Caco-2 (cell line): Measurements from ENCODE around the gene ARAP2. TPM values are rescaled to one million over a fixed set of nuclear protein-coding genes. Genes with fewer than 3 reads are reported as not detected.

Experiments
- BruUV-seq: library from RNA; stranded (reverse); fragments of 400-500 nt; replicated peaks from 2 replicates; lab custom pipeline; 2021; lab: Mats Ljungman, UMichigan
- CTCF ChIA-PET: fragments of 300-600 bp; sonication (Branson Sonifier 250); formaldehyde crosslinking; loops from one replicate; lab custom pipeline; 2022; ENCODE audit warnings: antibody characterized with exemption; lab: Charles Lee
- POLR2A ChIA-PET: fragments of 300-600 bp; sonication (Branson Sonifier 250); formaldehyde crosslinking; loops from one replicate; lab custom pipeline; 2022; ENCODE audit warnings: antibody characterized with exemption; lab: Charles Lee
- DNase-seq, 2 experiments: peaks; one replicate each; pipeline versions ENCODE4 v3.0.0 to v3.0.0-alpha.2; 2020 to 2022
- H3K27me3 ChIP-seq: replicated peaks from 2 replicates; pipeline ENCODE4 v1.6.0; 2011; ENCODE audit warnings: low read length; ENCODE audit not compliant: control insufficient read depth, insufficient read depth
- H3K36me3 ChIP-seq: 2 replicates; pipeline ENCODE4 v1.5.1; 2011; ENCODE audit warnings: low read length; ENCODE audit not compliant: control insufficient read depth, insufficient read depth
- H3K4me1 ChIP-seq: fragments of 250-450 bp; sonication (Bioruptor Pico); 2 replicates; pipeline ENCODE4 v1.5.1; 2020; ENCODE audit warnings: mild to moderate bottlenecking
- H3K4me3 ChIP-seq: 2 replicates; pipeline ENCODE4 v1.5.1; 2011; ENCODE audit warnings: low read depth, mild to moderate bottlenecking, control low read depth, low read length
- H3K9me3 ChIP-seq: fragments of 250-450 bp; sonication (Bioruptor Pico); 2 replicates; pipeline ENCODE4 v1.5.1; 2020; ENCODE audit warnings: mild to moderate bottlenecking, moderate library complexity
- H3K27ac Mint-ChIP-seq: one replicate; pipeline ENCODE4 v1.8.0; 2022; ENCODE audit warnings: mixed read lengths; ENCODE audit not compliant: unreplicated experiment
- H3K27me3 Mint-ChIP-seq: one replicate; pipeline ENCODE4 v1.8.0; 2022; ENCODE audit warnings: mixed read lengths; ENCODE audit not compliant: insufficient read depth, unreplicated experiment
- H3K36me3 Mint-ChIP-seq: one replicate; pipeline ENCODE4 v1.8.0; 2022; ENCODE audit warnings: mild to moderate bottlenecking, mixed read lengths; ENCODE audit not compliant: insufficient read depth, unreplicated experiment
- H3K4me1 Mint-ChIP-seq: one replicate; pipeline ENCODE4 v1.8.0; 2022; ENCODE audit warnings: low read depth, mixed read lengths; ENCODE audit not compliant: unreplicated experiment
- H3K4me3 Mint-ChIP-seq: one replicate; pipeline ENCODE4 v1.8.0; 2022; ENCODE audit warnings: mild to moderate bottlenecking, moderate library complexity, mixed read lengths; ENCODE audit not compliant: unreplicated experiment
- H3K9me3 Mint-ChIP-seq: one replicate; pipeline ENCODE4 v1.8.0; 2022; ENCODE audit warnings: mixed read lengths; ENCODE audit not compliant: unreplicated experiment
- intact Hi-C: fragments of 100-400 bp; cut with micrococcal nuclease; formaldehyde crosslinking; loops from one replicate; pipeline ENCODE4 v1.10.0; 2022; ENCODE audit not compliant: unreplicated experiment
- total RNA-seq: library from RNA; stranded (reverse); gene quantifications from 2 replicates; pipeline ENCODE4 v1.2.3, GENCODE V29; 2022
- TF ChIP-seq, protein P1 (sequence below), 2 experiments: fragments of 200-600 bp in 1 of 2; IDR thresholded peaks; 1 replicate in 1 of 2; 2 replicates in 1 of 2; pipeline versions ENCODE4 v1.5.1 to v1.8.0; 2011 to 2022; ENCODE audit warnings: antibody characterized with exemption in 1 of 2, control low read depth in 1 of 2, inconsistent platforms in 1 of 2, low read depth in 1 of 2, low read length in 1 of 2, mild to moderate bottlenecking in 1 of 2, moderate library complexity in 1 of 2; ENCODE audit not compliant: insufficient read depth in 1 of 2, severe bottlenecking in 1 of 2, unreplicated experiment in 1 of 2

ARAP2 gene
- total RNA-seq, 1 experiment from 2014 or later, result 3.9 TPM

DNA sequence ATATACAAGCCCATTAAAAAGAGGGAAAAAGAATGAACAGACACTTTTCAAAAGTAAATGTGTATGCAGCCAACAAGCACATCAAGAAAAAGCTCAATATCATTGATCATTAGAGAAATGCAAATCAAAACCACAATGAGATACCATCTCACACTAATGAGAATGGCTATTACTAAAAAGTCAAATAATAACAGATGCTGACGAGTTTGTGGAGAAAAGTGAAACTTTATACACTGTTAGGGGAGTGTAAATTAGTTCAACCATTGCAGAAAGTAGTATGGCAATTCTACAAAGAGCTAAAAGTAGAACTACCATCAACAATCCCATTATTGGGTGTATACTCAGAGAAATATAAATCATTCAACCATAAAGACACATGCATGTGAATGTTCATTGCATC lies 203.0 kb downstream of the ARAP2 start:
- no peaks in the 10 kb centered on the region for H3K4me1 ChIP-seq
- no peak overlapping the region for H3K4me3 Mint-ChIP-seq
- no peaks in the 10 kb centered on the region for H3K9me3 Mint-ChIP-seq
- H3K9me3 ChIP-seq, result no peaks in the 10 kb centered on the region
- TF ChIP-seq, protein P1, sequence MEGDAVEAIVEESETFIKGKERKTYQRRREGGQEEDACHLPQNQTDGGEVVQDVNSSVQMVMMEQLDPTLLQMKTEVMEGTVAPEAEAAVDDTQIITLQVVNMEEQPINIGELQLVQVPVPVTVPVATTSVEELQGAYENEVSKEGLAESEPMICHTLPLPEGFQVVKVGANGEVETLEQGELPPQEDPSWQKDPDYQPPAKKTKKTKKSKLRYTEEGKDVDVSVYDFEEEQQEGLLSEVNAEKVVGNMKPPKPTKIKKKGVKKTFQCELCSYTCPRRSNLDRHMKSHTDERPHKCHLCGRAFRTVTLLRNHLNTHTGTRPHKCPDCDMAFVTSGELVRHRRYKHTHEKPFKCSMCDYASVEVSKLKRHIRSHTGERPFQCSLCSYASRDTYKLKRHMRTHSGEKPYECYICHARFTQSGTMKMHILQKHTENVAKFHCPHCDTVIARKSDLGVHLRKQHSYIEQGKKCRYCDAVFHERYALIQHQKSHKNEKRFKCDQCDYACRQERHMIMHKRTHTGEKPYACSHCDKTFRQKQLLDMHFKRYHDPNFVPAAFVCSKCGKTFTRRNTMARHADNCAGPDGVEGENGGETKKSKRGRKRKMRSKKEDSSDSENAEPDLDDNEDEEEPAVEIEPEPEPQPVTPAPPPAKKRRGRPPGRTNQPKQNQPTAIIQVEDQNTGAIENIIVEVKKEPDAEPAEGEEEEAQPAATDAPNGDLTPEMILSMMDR (IDR thresholded peaks at IDR 0.05; ENCODE audit: insufficient read depth in 1 of 2, low read depth in 1 of 2, low read length in 1 of 2, severe bottlenecking in 1 of 2, unreplicated experiment in 1 of 2), result no peak
- ChIA-PET CTCF (no interaction called here), POLR2A (no interaction called here)
- no peak for DNase-seq
- no TSS peak for BruUV-seq
- H3K36me3 ChIP-seq, result no peaks in the 10 kb centered on the region
- no peaks in the 10 kb centered on the region for H3K27me3 ChIP-seq
- H3K4me3 ChIP-seq, result no peak overlapping the region
- no peak overlapping the region for H3K27ac Mint-ChIP-seq
- intact Hi-C loops, result no loop called here
- no peaks in the 10 kb centered on the region for H3K36me3 Mint-ChIP-seq
- H3K4me1 Mint-ChIP-seq, result no peaks in the 10 kb centered on the region
- H3K27me3 Mint-ChIP-seq, result peaks cover 3% of the 10 kb centered on the region

DNA sequence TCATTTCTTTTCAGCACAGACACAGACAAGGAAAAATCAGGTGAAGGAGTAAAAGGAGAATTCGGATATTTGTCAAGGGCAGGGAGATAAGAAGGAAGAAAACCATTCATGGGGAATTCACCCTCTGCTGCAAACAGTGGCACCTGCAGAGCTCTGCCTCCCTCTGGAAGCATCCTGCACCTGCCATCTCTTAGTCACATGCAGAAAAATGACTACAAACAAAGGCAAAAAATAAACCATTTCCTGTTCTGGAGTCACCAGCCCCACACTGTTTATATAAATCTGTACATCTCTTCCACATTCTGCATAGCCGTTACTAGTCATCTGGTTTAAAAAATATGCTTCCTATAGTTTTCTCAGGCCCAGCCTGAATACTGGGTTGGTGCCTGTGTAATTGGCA lies 205.3 kb downstream of the ARAP2 start:
- Histone ChIP-seq H3K4me3 (no peak overlapping the region), H3K9me3 (no peaks in the 10 kb centered on the region), H3K4me1 (no peaks in the 10 kb centered on the region), H3K27me3 (no peaks in the 10 kb centered on the region), H3K36me3 (no peaks in the 10 kb centered on the region)
- no peaks in the 10 kb centered on the region for H3K9me3 Mint-ChIP-seq
- no peak overlapping the region for H3K27ac Mint-ChIP-seq
- intact Hi-C loops, result no loop called here
- H3K4me3 Mint-ChIP-seq, result no peak overlapping the region
- ChIA-PET POLR2A (no interaction called here), CTCF (no interaction called here)
- H3K36me3 Mint-ChIP-seq, result no peaks in the 10 kb centered on the region
- peaks cover 3% of the 10 kb centered on the region for H3K27me3 Mint-ChIP-seq
- TF ChIP-seq, protein P1 (IDR thresholded peaks at IDR 0.05; ENCODE audit: insufficient read depth in 1 of 2, low read depth in 1 of 2, low read length in 1 of 2, severe bottlenecking in 1 of 2, unreplicated experiment in 1 of 2), result no peak
- no TSS peak for BruUV-seq
- no peaks in the 10 kb centered on the region for H3K4me1 Mint-ChIP-seq
- DNase-seq, result no peak

DNA sequence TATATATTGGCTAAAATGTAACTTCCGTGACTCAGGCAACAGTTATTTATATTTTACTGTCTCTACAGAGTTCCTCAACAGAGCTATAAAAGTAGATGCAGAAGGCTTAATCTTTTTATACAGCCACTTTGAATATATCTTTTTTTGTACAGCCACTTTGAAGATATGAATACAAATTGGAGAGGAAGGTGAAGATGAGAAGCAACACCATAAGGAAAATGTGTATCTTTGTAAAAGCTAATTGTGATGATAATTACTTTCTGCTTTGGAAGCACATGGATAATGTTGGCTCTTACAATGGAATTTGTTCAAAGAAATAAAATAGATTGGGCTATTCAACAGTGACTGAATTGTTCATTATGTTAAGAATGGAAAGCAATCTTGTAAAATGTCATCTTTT lies 205.8 kb downstream of the ARAP2 start:
- POLR2A ChIA-PET, result no interaction called here
- DNase-seq, result no peak
- intact Hi-C loops, result no loop called here

More for the DNA sequence above, 205.8 kb downstream of the ARAP2 start:
- no peak overlapping the region for H3K4me3 Mint-ChIP-seq
- H3K27me3 Mint-ChIP-seq, result peaks cover 3% of the 10 kb centered on the region
- Histone ChIP-seq H3K4me3 (no peak overlapping the region), H3K27me3 (no peaks in the 10 kb centered on the region), H3K4me1 (no peaks in the 10 kb centered on the region), H3K36me3 (no peaks in the 10 kb centered on the region), H3K9me3 (no peaks in the 10 kb centered on the region)
- TF ChIP-seq, protein P1 (IDR thresholded peaks at IDR 0.05; ENCODE audit: insufficient read depth in 1 of 2, low read depth in 1 of 2, low read length in 1 of 2, severe bottlenecking in 1 of 2, unreplicated experiment in 1 of 2), result no peak
- H3K4me1 Mint-ChIP-seq, result no peaks in the 10 kb centered on the region
- no TSS peak for BruUV-seq
- H3K27ac Mint-ChIP-seq, result no peak overlapping the region
- no peaks in the 10 kb centered on the region for H3K9me3 Mint-ChIP-seq
- no peaks in the 10 kb centered on the region for H3K36me3 Mint-ChIP-seq
- CTCF ChIA-PET, result no interaction called here
